Endodermal cell (in vitro differentiated cells): ENCODE data around the gene EYA2. TPM values are rescaled to one million over a fixed set of nuclear protein-coding genes. Genes with fewer than 3 reads are reported as not detected.
A peak's percentile ranks its signal among the peaks of the same experiment; 100 is the strongest.
"Not testable (repeated sequence)": the region's sequence is repeated elsewhere in the genome, so short reads cannot be mapped to it uniquely, and the experiment has no call there.

Experiments used
- DNase-seq: peaks from one replicate; pipeline ENCODE4 v3.0.0-alpha.2; 2017
- H3K27ac ChIP-seq: 2 replicates; pipeline ENCODE4 v1.5.1; 2013; ENCODE audit warnings: mild to moderate bottlenecking, low read depth, low read length, moderate library complexity
- H3K27me3 ChIP-seq: 2 replicates; pipeline ENCODE4 v1.6.1; 2013; ENCODE audit warnings: mild to moderate bottlenecking, low read length, moderate library complexity; ENCODE audit not compliant: insufficient read depth, control insufficient read depth, poor library complexity, severe bottlenecking
- H3K36me3 ChIP-seq: 2 replicates; pipeline ENCODE4 v1.7.0; 2013; ENCODE audit warnings: mild to moderate bottlenecking, low read length, moderate library complexity; ENCODE audit not compliant: control insufficient read depth, insufficient read depth
- H3K4me1 ChIP-seq: one replicate; pipeline ENCODE4 v1.7.0; 2013; ENCODE audit warnings: low read length; ENCODE audit not compliant: control insufficient read depth, insufficient read depth
- H3K4me3 ChIP-seq: 2 replicates; pipeline ENCODE4 v1.5.1; 2013; ENCODE audit warnings: mild to moderate bottlenecking, low read length, moderate library complexity
- H3K9ac ChIP-seq: 2 replicates; pipeline ENCODE4 v1.6.1; 2013; ENCODE audit warnings: mild to moderate bottlenecking, low read length, moderate library complexity; ENCODE audit not compliant: poor library complexity, severe bottlenecking; ENCODE audit errors: extremely low read depth
- H3K9me3 ChIP-seq: 2 replicates; pipeline ENCODE4 v1.6.1; 2013; ENCODE audit warnings: mild to moderate bottlenecking, low read length, moderate library complexity; ENCODE audit not compliant: control insufficient read depth
- H3K27ac Mint-ChIP-seq: 2 replicates; pipeline ENCODE4 v1.8.0; 2020; ENCODE audit warnings: mixed read lengths
- H3K27me3 Mint-ChIP-seq: 2 replicates; pipeline ENCODE4 v1.8.0; 2021; ENCODE audit warnings: mild to moderate bottlenecking, mixed read lengths; ENCODE audit not compliant: insufficient read depth
- H3K36me3 Mint-ChIP-seq: 2 replicates; pipeline ENCODE4 v1.8.0; 2020; ENCODE audit warnings: low read depth, mixed read lengths
- H3K4me1 Mint-ChIP-seq: 2 replicates; pipeline ENCODE4 v1.8.0; 2020; ENCODE audit warnings: mixed read lengths
- H3K4me3 Mint-ChIP-seq: 2 replicates; pipeline ENCODE4 v1.8.0; 2020; ENCODE audit warnings: mild to moderate bottlenecking, moderate library complexity, mixed read lengths
- H3K9me3 Mint-ChIP-seq: 2 replicates; pipeline ENCODE4 v1.8.0; 2020; ENCODE audit warnings: mild to moderate bottlenecking, mixed read lengths
- CTCF ChIP-seq: fragments of 200-600 bp; sonication (generic); conservative IDR thresholded peaks from 2 replicates; pipeline ENCODE4 v1.5.0; 2021; ENCODE audit warnings: antibody characterized with exemption, mild to moderate bottlenecking
- WGBS, 2 experiments: methylation state at CpG; one replicate each; pipeline versions ENCODE4 v1.1.5 to v1.1.7; 2013; ENCODE audit warnings: missing lambda C conversion rate in 2 of 2, mixed read lengths in 1 of 2; ENCODE audit not compliant: insufficient coverage in 1 of 2, insufficient read length in 1 of 2; 5-methylcytosine and 5-hydroxymethylcytosine counted together
- total RNA-seq, 2 donors: library from RNA; stranded (reverse); fragmentation: NEBNext Ultra II Directional in 1 of 2; extraction: Animal tissue kit (Norgen Biotek cat#: 25700) in 1 of 2; gene quantifications; 2 replicates in 1 of 2; 3 replicates in 1 of 2; pipeline ENCODE4 v1.2.1, GENCODE V29; 2021

Gene EYA2
- total RNA-seq, 2 donors from 2014 or later = 9.1 to 18.0 TPM

GRCh38 chr20:47175493-47175892, 280.9 kb downstream of the EYA2 start:
- Mint-ChIP-seq H3K36me3 (peaks cover 34% of the 10 kb centered on the region), H3K27me3 (peaks cover 4% of the 10 kb centered on the region), H3K4me3 (no peak overlapping the region), H3K4me1 (peaks cover 14% of the 10 kb centered on the region), H3K27ac (peak overlapping the region; percentile 20), H3K9me3 (no peaks in the 10 kb centered on the region)
- DNase-seq = no peak
- Histone ChIP-seq H3K4me1 (no peaks in the 10 kb centered on the region), H3K27me3 (no peaks in the 10 kb centered on the region), H3K9me3 (no peaks in the 10 kb centered on the region), H3K4me3 (no peak overlapping the region), H3K36me3 (peaks cover 40% of the 10 kb centered on the region), H3K27ac (no peak overlapping the region), H3K9ac (no peak overlapping the region)
- no peak for TF ChIP-seq CTCF
- WGBS, 2 experiments = 50 to 74% methylated on average over 6 of the region's 6 CpGs

- not testable (repeated sequence) for H3K4me3 Mint-ChIP-seq, H3K4me3 ChIP-seq, H3K9ac ChIP-seq, H3K27me3 ChIP-seq, H3K4me1 ChIP-seq, DNase-seq, H3K4me1 Mint-ChIP-seq, H3K27ac Mint-ChIP-seq, H3K27ac ChIP-seq, H3K27me3 Mint-ChIP-seq, H3K9me3 Mint-ChIP-seq, H3K9me3 ChIP-seq
- peaks cover 46% of the 10 kb centered on the region for H3K36me3 ChIP-seq
- 76 to 78% methylated on average over 5 of the region's 5 CpGs for WGBS, 2 experiments
- peaks cover 39% of the 10 kb centered on the region for H3K36me3 Mint-ChIP-seq
These were observed 281.6 kb downstream of the EYA2 start for GRCh38 chr20:47176217-47176616.

- peaks cover 37% of the 10 kb centered on the region for H3K36me3 Mint-ChIP-seq
- TF ChIP-seq CTCF = no peak
These were observed 283.6 kb downstream of the EYA2 start for GRCh38 chr20:47178277-47178676.

GRCh38 chr20:47178851-47179250, 284.2 kb downstream of the EYA2 start:
- Histone ChIP-seq H3K4me3 (no peak overlapping the region), H3K27ac (no peak overlapping the region), H3K36me3 (peaks cover 43% of the 10 kb centered on the region), H3K9ac (no peak overlapping the region), H3K27me3 (no peaks in the 10 kb centered on the region), H3K9me3 (no peaks in the 10 kb centered on the region), H3K4me1 (no peaks in the 10 kb centered on the region)
- Mint-ChIP-seq H3K9me3 (no peaks in the 10 kb centered on the region), H3K4me3 (no peak overlapping the region), H3K36me3 (peaks cover 42% of the 10 kb centered on the region), H3K27ac (no peak overlapping the region), H3K4me1 (peaks cover 6% of the 10 kb centered on the region), H3K27me3 (peaks cover 4% of the 10 kb centered on the region)
- DNase-seq = no peak
- no peak for TF ChIP-seq CTCF
- 50% methylated on average over 1 of the region's 1 CpG; no CpG with 5 or more reads in 1 of the 2 experiments for WGBS, 2 experiments

More at GRCh38 chr20:47178277-47178676, 283.6 kb downstream of the EYA2 start:
- no peak overlapping the region for H3K4me3 Mint-ChIP-seq
- DNase-seq = no peak
- peaks cover 6% of the 10 kb centered on the region for H3K4me1 Mint-ChIP-seq
- no peaks in the 10 kb centered on the region for H3K9me3 Mint-ChIP-seq
- 50 to 63% methylated on average over 2 to 3 of the region's 3 CpGs for WGBS, 2 experiments
- Histone ChIP-seq H3K9ac (no peak overlapping the region), H3K36me3 (peaks cover 38% of the 10 kb centered on the region), H3K4me3 (no peak overlapping the region), H3K27me3 (no peaks in the 10 kb centered on the region), H3K9me3 (no peaks in the 10 kb centered on the region), H3K27ac (no peak overlapping the region), H3K4me1 (no peaks in the 10 kb centered on the region)
- peaks cover 2% of the 10 kb centered on the region for H3K27me3 Mint-ChIP-seq
- H3K27ac Mint-ChIP-seq = no peak overlapping the region
